Measurements from ENCODE around the gene SARM1. TPM values are rescaled to one million over a fixed set of nuclear protein-coding genes. Genes with fewer than 3 reads are reported as not detected.

Gene SARM1
- total and polyA plus RNA-seq, 2 of the 13 experiments (the other 11 are each of a cell fraction or from before 2014, with no cell fraction given): 0.73 to 0.86 TPM

GRCh38 chr17:28335201-28335958 lies 36.1 kb upstream of the SARM1 start, which contains the start of the genes IFT20 and TNFAIP1 (continued):
- TF ChIP-seq, protein P1, sequence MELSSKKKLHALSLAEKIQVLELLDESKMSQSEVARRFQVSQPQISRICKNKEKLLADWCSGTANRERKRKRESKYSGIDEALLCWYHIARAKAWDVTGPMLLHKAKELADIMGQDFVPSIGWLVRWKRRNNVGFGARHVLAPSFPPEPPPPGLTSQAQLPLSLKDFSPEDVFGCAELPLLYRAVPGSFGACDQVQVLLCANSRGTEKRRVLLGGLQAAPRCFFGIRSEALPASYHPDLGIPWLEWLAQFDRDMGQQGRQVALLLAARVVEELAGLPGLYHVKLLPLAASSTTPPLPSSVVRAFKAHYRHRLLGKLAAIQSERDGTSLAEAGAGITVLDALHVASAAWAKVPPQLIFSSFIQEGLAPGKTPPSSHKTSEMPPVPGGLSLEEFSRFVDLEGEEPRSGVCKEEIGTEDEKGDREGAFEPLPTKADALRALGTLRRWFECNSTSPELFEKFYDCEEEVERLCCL (CRISPR knock-in tag; IDR thresholded peaks at IDR 0.05; ENCODE audit: borderline replicate concordance): no peak
- TF ChIP-seq SIN3A (IDR thresholded peaks at IDR 0.05; ENCODE audit: borderline replicate concordance, low read depth, low read length) (peak; percentile 88; the same call in 1 of the 2 replicates), HMGXB4 (CRISPR knock-in tag; IDR thresholded peaks at IDR 0.05; ENCODE audit: borderline replicate concordance in 1 of 2, low read depth in 1 of 2) (peak in 1 of 2 experiments; percentile 70; a peak in 2 of 4 replicates), ZNF674 (CRISPR knock-in tag; IDR thresholded peaks at IDR 0.05; ENCODE audit: low read depth) (no peak), SOX5 (CRISPR knock-in tag; IDR thresholded peaks at IDR 0.05; ENCODE audit: borderline replicate concordance) (peak; percentile 25; the same call in 1 of the 2 replicates), POLR2AphosphoS5 (IDR thresholded peaks at IDR 0.05; ENCODE audit: low read depth, low read length) (peak; percentile 67), SRSF1 (optimal IDR thresholded peaks at IDR 0.05; ENCODE audit: low read depth, low read length) (no peak), ZNF331 (CRISPR knock-in tag; IDR thresholded peaks at IDR 0.05) (peak; percentile 43; the same call in 1 of the 2 replicates), NR2F2 (IDR thresholded peaks at IDR 0.05; ENCODE audit: borderline replicate concordance, low read depth) (no peak), TBP (CRISPR knock-in tag; IDR thresholded peaks at IDR 0.05) (0 out of 2 replicates have a peak, but pooled peaks have one; percentile 90), FOXA3 (CRISPR knock-in tag; IDR thresholded peaks at IDR 0.05) (peak; percentile 99), SP1 (IDR thresholded peaks at IDR 0.05) (no peak), SP1 (CRISPR knock-in tag; IDR thresholded peaks at IDR 0.05) (peak; percentile 35; the same call in 1 of the 2 replicates), SRSF4 (IDR thresholded peaks at IDR 0.05; ENCODE audit: low read depth, low read length, poor library complexity, severe bottlenecking) (no peak)
- TF ChIP-seq, protein P2, sequence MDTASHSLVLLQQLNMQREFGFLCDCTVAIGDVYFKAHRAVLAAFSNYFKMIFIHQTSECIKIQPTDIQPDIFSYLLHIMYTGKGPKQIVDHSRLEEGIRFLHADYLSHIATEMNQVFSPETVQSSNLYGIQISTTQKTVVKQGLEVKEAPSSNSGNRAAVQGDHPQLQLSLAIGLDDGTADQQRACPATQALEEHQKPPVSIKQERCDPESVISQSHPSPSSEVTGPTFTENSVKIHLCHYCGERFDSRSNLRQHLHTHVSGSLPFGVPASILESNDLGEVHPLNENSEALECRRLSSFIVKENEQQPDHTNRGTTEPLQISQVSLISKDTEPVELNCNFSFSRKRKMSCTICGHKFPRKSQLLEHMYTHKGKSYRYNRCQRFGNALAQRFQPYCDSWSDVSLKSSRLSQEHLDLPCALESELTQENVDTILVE (CRISPR knock-in tag; IDR thresholded peaks at IDR 0.05): no peak; the same call in 1 of the 2 replicates
- TF ChIP-seq, protein P3, sequence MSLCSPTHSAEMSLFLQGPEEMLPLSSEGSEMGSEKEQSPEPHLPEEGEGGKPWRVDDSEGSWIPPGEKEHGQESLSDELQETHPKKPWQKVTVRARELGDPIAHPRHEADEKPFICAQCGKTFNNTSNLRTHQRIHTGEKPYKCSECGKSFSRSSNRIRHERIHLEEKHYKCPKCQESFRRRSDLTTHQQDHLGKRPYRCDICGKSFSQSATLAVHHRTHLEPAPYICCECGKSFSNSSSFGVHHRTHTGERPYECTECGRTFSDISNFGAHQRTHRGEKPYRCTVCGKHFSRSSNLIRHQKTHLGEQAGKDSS (CRISPR knock-in tag; IDR thresholded peaks at IDR 0.05; ENCODE audit: borderline replicate concordance, low read depth): no peak; the same call in 1 of the 2 replicates
